Transverse colon (tissue), 4 donors: Measurements from ENCODE around the gene CAV2. TPM values are rescaled to one million over a fixed set of nuclear protein-coding genes. Genes with fewer than 3 reads are reported as not detected.

Source experiments
- DNase-seq: peaks from one replicate; pipeline ENCODE4 v3.0.0-alpha.2; 2019
- H3K27ac ChIP-seq, 4 donors: fragments of 200-600 bp; sonication (generic); 2 replicates each; pipeline ENCODE4 v1.5.1; 2016 to 2018; ENCODE audit warnings: inconsistent platforms in 4 of 4
- H3K27me3 ChIP-seq: fragments of 200-600 bp; sonication (generic); 2 replicates; pipeline ENCODE4 v1.5.1; 2017; ENCODE audit warnings: inconsistent platforms
- H3K36me3 ChIP-seq, 4 donors: fragments of 200-600 bp; sonication (generic); 2 replicates each; pipeline ENCODE4 v1.5.1; 2017 to 2019; ENCODE audit warnings: inconsistent platforms in 4 of 4
- H3K4me1 ChIP-seq, 4 donors: fragments of 200-600 bp; sonication (generic); 2 replicates each; pipeline ENCODE4 v1.5.1; 2017 to 2020; ENCODE audit warnings: inconsistent platforms in 4 of 4
- H3K4me3 ChIP-seq, 4 donors: fragments of 200-600 bp; sonication (generic); 1 replicate in 1 of 4; 2 replicates in 3 of 4; pipeline versions ENCODE4 v1.5.1 to v1.6.1; 2017 to 2019; ENCODE audit warnings: inconsistent platforms in 4 of 4
- H3K9me3 ChIP-seq, 2 donors: fragments of 200-600 bp; sonication (generic); 2 replicates each; pipeline ENCODE4 v1.5.1; 2017 to 2019; ENCODE audit warnings: inconsistent platforms in 2 of 2
- EP300 ChIP-seq: sonication (generic); formaldehyde crosslinking; IDR thresholded peaks from one replicate; pipeline ENCODE4 v1.6.1; 2017; ENCODE audit warnings: antibody characterized with exemption, low read depth
- POLR2A ChIP-seq: fragments of 450-650 bp; IDR thresholded peaks from one replicate; pipeline ENCODE4 v1.6.1; 2016; ENCODE audit warnings: antibody characterized with exemption, mild to moderate bottlenecking, moderate library complexity
- POLR2AphosphoS5 ChIP-seq, 3 donors: sonication (generic); formaldehyde crosslinking; IDR thresholded peaks; one replicate each; pipeline ENCODE4 v1.6.1; 2016; ENCODE audit warnings: antibody characterized with exemption in 3 of 3
- WGBS, 2 donors: methylation state at CpG; one replicate each; pipeline ENCODE4 v1.1.5; 2018; ENCODE audit warnings: low coverage in 1 of 2; 5-methylcytosine and 5-hydroxymethylcytosine counted together
- in situ Hi-C, 4 donors: fragments of 200-750 bp; cut with MboI; loops; one replicate each; pipeline versions ENCODE4 v1.15.0 to v1.15.1; 2017; ENCODE audit warnings: low sequenced_read_pairs in 3 of 4, low pct_ligation_motif_present in 1 of 4, low pct_unique_long_range_greater_than_20kb in 1 of 4
- intact Hi-C: fragments of 100-400 bp; cut with DNase I; formaldehyde crosslinking; loops from one replicate; pipeline ENCODE4 v1.15.1; 2023; ENCODE audit warnings: low total_unique reads
- total RNA-seq, 4 donors: library from RNA; depleted of rRNA; stranded (reverse); fragments of >200 nt; gene quantifications; one replicate each; pipeline ENCODE4 v1.1.0, GENCODE V29; 2016
- TF ChIP-seq, protein P1 (sequence below), 5 experiments: fragments of 200-600 bp in 3 of 5; fragments of 450-650 bp in 2 of 5; sonication (generic) in 3 of 5; IDR thresholded peaks; 1 replicate in 2 of 5; 2 replicates in 3 of 5; pipeline ENCODE4 v1.5.1; 2016 to 2017; ENCODE audit warnings: antibody characterized with exemption in 5 of 5, inconsistent platforms in 3 of 5, mild to moderate bottlenecking in 2 of 5, moderate library complexity in 1 of 5

Gene CAV2
- total RNA-seq, 4 donors from 2014 or later = 4.1 to 28.3 (median 13.9) TPM

DNA sequence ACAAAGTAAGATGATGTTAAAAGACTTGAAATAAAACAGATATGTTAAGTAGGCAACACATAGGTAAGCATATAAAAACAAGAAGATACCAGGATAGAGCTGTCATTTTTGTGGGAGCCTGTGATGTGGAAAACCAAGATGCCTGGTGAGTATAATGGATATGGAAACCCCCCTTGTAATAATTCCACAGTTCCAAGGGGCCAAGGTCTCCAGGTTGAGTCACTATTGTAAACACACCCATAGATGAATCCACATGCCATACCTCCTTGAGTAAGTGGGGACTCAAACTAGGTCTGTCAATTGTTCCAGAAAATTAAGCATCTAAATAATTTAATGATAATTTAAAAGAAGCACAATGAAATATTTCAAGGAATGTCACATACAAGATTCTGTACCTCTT is 41.2 kb downstream of the CAV2 start:
- DNase-seq = no peak
- H3K4me1 ChIP-seq = peaks cover 0 to 42% (median 7%) of the 10 kb centered on the region in 4 donors
- intact Hi-C loops = no loop called here

DNA sequence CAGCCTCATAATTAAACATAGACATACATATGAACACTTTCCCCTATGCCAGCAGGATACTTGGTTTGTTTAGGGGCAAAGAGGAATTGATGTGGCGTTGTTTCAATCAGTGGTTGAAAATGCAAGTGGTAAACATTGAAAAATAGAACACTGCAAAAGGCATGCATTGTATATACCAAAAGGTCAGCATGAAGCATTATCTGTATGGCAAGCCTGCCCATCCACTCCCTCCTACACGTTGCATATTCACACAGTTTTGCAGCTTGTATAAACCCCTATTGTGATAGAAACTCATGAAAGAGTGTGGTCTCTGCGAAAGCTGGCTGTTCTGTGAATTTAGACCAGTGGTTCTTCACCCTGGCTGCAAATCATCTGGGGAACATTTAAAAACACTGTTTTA is 42.4 kb downstream of the CAV2 start:
- in situ Hi-C loops = no loop called here
- no peaks in the 10 kb centered on the region for H3K9me3 ChIP-seq
- WGBS, 2 donors = 71% methylated on average over 3 of the region's 3 CpGs
- H3K4me3 ChIP-seq = no peak overlapping the region
- intact Hi-C loops = no loop called here
- TF ChIP-seq POLR2A = no peak
- TF ChIP-seq EP300 = no peak
- TF ChIP-seq, protein P1, sequence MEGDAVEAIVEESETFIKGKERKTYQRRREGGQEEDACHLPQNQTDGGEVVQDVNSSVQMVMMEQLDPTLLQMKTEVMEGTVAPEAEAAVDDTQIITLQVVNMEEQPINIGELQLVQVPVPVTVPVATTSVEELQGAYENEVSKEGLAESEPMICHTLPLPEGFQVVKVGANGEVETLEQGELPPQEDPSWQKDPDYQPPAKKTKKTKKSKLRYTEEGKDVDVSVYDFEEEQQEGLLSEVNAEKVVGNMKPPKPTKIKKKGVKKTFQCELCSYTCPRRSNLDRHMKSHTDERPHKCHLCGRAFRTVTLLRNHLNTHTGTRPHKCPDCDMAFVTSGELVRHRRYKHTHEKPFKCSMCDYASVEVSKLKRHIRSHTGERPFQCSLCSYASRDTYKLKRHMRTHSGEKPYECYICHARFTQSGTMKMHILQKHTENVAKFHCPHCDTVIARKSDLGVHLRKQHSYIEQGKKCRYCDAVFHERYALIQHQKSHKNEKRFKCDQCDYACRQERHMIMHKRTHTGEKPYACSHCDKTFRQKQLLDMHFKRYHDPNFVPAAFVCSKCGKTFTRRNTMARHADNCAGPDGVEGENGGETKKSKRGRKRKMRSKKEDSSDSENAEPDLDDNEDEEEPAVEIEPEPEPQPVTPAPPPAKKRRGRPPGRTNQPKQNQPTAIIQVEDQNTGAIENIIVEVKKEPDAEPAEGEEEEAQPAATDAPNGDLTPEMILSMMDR (IDR thresholded peaks at IDR 0.05) = no peak
- TF ChIP-seq POLR2AphosphoS5 (IDR thresholded peaks at IDR 0.05) = no peak
- H3K27me3 ChIP-seq = no peaks in the 10 kb centered on the region
- H3K4me1 ChIP-seq = peaks cover 0 to 35% (median 3%) of the 10 kb centered on the region in 4 donors
- H3K27ac ChIP-seq = peak overlapping the region; percentile 42 to 50 (median 44)
- H3K36me3 ChIP-seq = no peaks in the 10 kb centered on the region
- no peak for DNase-seq

More for the DNA sequence above, 41.2 kb downstream of the CAV2 start:
- Histone ChIP-seq H3K27me3 (no peaks in the 10 kb centered on the region), H3K27ac (peak overlapping the region; percentile 23 to 47 (median 44)), H3K36me3 (no peaks in the 10 kb centered on the region), H3K4me3 (no peak overlapping the region), H3K9me3 (no peaks in the 10 kb centered on the region)
- TF ChIP-seq, protein P1 (IDR thresholded peaks at IDR 0.05) = no peak
- TF ChIP-seq POLR2A (no peak), POLR2AphosphoS5 (IDR thresholded peaks at IDR 0.05) (no peak), EP300 (no peak)
- in situ Hi-C loops = no loop called here

GRCh38 chr7:116542618-116543017 is 43.1 kb downstream of the CAV2 start:
- no peak for TF ChIP-seq POLR2A
- no peak for TF ChIP-seq EP300
- no peak for TF ChIP-seq POLR2AphosphoS5 (IDR thresholded peaks at IDR 0.05)
- TF ChIP-seq, protein P1 (IDR thresholded peaks at IDR 0.05) = no peak
- intact Hi-C loops = no loop called here
- H3K36me3 ChIP-seq = no peaks in the 10 kb centered on the region
- no peaks in the 10 kb centered on the region for H3K9me3 ChIP-seq
- H3K27ac ChIP-seq = peak overlapping the region; percentile 42 to 50 (median 44)
- in situ Hi-C loops = no loop called here
- H3K27me3 ChIP-seq = no peaks in the 10 kb centered on the region
- H3K4me3 ChIP-seq = no peak overlapping the region
- 77 to 88% methylated on average over 2 of the region's 2 CpGs for WGBS, 2 donors
- H3K4me1 ChIP-seq = peaks cover 0 to 34% (median 3%) of the 10 kb centered on the region in 4 donors
- no peak for DNase-seq

DNA sequence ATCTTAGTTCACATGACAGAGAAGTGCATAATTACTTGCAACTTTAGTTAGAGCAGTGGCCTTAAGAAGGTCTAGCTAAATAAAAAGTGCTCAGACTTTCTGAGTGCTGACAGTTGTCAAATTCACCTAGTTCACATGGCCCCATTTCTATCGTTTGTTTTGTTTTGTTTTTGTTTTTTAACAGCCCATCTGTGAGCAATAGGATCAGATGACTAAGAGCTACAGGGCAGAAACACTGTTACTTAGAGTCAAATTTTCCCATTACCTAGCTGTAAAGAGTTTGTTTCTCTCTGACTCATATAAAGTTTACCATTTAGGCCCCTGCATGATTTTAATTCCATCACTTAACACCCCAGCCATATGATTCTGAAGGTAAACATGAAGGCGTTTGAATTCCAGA is 44.1 kb downstream of the CAV2 start:
- Histone ChIP-seq H3K4me3 (no peak overlapping the region), H3K36me3 (no peaks in the 10 kb centered on the region), H3K4me1 (peaks cover 0 to 31% (median 3%) of the 10 kb centered on the region in 4 donors), H3K27ac (peak overlapping the region; percentile 42 to 50 (median 48)), H3K9me3 (no peaks in the 10 kb centered on the region), H3K27me3 (no peaks in the 10 kb centered on the region)
- intact Hi-C loops = no loop called here
- TF ChIP-seq POLR2A = no peak
- TF ChIP-seq EP300 = no peak
- TF ChIP-seq POLR2AphosphoS5 (IDR thresholded peaks at IDR 0.05) = no peak
- TF ChIP-seq, protein P1 (IDR thresholded peaks at IDR 0.05) = no peak
- DNase-seq = no peak
- WGBS, 2 donors = 55 to 60% methylated on average over 2 of the region's 2 CpGs
- in situ Hi-C loops = no loop called here
